HG03108 (cell line): ENCODE results near the gene CPXM2.
"Not testable (repeated sequence)": the region's sequence is repeated elsewhere in the genome, so short reads cannot be mapped to it uniquely, and the experiment has no call there.

ENCODE experiments used
- ATAC-seq: cut with Tn5 transposase; IDR thresholded peaks from one replicate; pipeline ENCODE4 v1.9.1; 2021; ENCODE audit warnings: moderate library complexity; ENCODE audit not compliant: unreplicated experiment

Gene CPXM2

DNA sequence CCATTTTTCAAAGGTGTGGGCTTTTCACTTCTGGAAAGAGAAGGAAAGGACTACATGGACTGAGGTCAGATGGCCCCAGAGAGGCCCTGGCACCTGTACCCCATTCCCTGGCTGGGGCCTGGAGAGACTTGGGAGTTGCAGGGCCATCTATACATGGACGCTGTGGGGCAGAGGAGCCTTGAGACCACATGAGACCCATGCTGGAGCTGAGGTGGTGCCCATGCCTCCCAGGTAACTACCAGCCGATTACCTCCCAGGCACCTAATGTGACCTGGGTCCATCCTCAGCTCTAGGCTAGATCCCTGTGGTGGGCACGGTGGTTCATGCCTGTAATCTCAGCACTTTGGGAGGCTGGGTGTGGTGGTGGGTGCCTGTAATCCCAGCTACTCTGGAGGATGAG lies 144.2 kb downstream of the CPXM2 start:
- no peak for ATAC-seq

DNA sequence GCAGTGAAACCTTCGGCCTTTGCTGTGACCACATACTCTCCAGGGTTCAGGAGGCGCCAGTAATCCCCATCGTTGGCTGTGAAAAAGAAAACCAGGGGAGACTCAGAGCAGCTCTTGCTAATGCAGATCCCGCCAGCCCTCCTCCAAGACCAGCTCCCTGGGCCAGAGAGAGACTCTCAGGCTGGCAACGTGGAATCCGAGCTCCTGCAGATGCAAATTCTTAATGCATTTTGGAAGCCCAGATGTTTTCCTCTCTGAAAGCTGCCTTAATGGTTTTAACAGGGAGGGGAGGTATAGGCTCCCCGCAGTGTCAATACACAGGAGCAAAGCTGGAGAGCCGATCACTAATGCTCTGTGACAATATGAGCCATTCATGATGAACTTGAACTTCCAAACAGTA lies 144.7 kb downstream of the CPXM2 start:
- ATAC-seq, result no peak

DNA sequence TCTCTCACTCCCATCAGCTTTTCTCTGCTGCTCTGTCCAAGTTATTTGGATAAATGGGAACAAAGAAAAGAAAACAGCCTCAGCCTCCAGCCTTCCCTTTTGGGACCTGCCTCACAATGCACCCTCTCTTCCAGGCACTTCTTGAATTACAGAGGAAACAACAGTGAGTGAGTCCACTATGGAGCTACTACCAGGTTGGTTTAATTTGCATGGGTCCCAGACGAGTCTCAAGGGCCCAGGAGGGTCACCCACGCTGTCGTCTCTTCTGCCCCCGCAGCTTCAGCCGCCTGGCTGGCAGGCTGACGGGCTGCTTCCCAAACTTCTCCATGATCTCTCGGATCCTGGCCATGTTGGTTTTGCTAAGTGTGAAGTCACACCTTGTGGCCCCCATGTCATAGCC lies 145.1 kb downstream of the CPXM2 start:
- ATAC-seq, result no peak

DNA sequence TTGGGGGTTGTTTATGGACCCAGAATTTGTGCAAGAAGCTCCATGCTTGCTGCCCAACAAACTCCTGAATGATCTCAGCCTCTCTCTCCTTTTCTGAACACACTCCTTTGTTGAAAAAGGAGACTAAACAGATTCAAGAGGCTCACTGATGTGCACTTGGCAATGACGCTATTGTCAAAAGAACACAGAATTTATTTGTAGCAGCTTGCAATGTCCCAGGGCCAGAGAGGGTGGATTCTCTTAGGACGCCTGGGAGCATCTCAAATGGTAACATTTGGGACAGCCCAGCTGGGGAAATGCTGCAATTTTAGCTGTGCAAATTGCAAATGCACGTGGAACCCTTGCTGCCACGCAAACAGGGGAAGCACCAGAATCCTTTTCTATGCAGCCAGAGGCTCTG lies 145.5 kb downstream of the CPXM2 start:
- no peak for ATAC-seq

DNA sequence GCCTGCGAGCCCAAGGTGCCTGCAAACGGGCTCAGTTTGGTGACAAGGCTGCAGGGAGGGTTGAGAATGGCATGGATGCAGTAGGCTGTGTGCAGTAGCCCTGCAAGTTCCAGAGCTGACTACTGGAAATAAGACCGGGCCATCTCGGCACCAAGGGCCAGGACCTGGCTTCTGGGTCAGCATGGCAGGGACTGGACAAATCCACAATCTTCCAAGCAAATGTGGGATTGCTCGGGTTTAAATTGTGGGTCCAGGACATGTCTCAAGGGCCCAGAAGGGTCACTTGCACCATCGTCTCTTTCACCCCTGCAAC lies 147.4 kb downstream of the CPXM2 start:
- ATAC-seq, result no peak

DNA sequence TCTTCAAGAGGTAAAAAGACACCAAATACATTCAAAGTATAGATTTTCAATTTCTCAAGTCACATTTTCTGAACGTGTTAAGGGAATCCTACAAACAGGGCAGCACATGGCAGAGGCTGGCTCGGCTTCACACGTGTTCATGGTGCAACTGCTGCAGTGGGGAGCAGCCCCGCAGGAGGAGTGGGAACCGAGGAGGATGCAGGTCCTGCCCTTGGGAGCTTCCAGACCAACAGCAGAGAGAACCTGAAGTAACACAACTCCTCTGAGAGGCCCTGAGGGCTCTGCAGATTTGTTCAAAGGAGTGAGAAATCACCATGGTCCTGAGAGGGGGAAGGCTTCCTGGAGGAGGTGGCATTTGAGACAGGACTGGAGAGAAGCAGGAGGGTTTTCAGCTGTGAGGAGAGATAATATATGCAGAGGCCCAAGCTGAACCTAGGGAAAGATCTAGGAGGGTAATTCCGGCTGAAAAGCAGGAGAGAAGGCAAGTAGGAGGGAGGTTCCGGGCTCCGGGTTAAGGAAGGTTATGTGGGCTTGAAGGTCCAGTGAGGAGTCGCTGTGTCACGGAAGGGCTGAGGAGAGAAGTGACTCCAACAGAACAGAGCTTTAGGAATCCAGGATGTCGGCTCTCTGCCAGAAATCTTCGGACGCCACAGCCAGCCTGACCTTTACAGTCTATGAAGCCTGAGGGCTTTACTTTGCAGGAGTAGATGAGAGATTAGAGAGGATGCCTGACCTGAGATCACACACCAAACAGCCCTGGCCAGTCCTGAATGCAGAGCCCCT lies 148.0 kb downstream of the CPXM2 start:
- ATAC-seq, result no peak

DNA sequence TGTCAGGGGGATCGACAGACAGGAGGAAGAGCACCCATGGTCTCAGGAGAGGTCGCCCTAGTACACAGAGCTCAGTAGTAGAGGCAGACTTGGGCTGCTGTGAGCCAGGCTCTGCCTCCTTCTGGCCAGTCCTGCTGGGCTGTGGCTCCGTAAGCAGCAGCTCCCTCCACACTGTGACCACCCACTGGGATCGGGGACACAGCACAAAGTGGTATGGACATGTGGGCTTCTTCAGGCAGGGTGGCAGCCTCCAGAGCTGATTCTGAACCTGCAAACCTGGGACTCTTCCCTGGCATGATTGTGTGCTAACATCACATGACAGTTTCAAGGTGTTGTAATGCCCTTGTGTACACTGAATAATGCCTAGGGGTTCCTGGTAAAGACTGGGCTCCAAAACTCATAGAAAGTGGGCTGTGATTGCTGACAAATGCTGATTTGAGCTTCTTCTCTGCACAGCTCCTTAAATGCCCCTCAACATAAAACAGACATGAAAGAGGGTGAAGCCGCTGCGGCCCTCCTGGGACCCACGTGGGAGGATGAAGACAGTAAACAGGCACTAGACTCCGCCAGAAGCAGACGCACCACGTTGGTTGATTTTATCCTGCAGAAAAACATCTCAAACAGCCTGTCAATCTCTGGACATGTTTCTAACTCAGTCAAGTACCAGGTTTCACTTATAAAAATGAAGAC lies 148.7 kb downstream of the CPXM2 start:
- no peak for ATAC-seq

DNA sequence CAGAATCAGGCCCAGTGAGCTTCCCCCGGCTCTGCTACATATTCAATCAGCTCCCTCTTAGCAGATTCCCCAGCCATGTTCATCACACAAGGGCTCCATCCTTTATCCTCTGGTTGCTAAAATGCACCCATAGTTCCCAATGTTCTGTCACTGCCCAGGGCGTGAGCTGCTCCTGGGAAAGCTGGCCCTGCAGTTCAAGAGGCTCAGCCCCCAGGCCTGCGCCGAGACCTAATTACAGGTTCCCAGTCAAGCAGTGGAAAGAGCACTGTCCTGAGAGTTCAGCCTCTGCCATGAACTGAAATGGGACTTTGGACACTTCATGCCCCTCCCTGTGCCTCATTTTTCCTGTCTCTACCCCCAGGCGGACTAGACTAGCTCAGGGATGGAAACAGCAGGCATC lies 149.9 kb downstream of the CPXM2 start:
- ATAC-seq, result no peak

DNA sequence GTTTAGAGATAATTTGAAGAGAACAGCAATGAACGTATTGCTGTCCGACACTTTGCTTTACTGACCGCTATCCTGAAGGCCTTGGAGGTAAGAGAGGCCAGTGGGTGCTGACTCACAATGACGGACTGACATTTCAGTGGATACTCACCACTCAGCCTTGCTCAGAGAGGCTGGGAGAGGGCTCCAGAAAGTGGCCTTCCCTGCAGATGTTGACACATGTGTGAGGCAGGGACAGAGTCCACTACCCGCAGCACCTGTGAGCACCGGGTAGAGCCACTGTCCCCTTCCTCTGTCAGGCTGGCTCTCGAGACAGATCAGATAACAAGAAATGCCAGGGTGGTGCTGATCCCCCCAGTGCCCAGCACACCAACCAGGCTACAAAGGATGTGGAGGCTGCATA lies 150.5 kb downstream of the CPXM2 start:
- ATAC-seq, result no peak

DNA sequence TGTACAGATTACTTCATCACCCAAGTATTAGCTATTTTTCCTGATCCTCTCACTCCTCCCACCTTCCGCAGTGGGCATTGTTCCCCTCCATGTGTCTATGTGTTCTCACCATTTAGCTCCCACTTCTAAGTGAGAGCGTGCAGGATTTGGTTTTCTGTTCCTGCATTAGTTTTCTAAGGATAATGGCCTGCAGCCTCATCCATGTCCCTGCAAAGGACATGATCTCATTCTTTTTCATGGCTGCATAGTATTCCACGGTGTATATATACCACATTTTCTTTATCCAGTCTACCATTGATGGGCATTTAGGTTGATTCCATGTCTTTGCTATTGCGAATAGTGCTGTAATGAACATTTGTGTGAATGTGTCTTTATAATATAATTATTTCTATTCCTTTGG lies 154.7 kb downstream of the CPXM2 start:
- not testable (repeated sequence) for ATAC-seq

DNA sequence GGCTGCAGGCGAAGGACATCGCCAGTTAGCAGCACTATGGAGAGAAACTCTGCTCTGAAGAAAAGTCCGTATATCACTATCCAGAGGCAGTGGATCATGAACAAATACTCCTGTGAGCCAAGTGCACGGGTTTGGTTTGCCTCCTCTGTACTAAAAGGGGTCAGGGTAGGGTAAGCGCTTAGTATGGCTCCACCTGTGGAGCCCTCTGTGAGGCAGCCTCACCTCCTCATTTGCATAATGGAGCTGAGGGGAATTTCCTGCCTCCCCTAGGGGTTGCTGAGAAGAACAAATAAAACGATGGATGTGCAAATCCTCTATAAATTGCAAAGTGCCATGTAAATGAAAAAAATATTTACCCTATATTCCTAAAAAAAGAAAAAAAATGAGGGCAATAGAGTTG lies 162.1 kb downstream of the CPXM2 start:
- ATAC-seq, result no peak

DNA sequence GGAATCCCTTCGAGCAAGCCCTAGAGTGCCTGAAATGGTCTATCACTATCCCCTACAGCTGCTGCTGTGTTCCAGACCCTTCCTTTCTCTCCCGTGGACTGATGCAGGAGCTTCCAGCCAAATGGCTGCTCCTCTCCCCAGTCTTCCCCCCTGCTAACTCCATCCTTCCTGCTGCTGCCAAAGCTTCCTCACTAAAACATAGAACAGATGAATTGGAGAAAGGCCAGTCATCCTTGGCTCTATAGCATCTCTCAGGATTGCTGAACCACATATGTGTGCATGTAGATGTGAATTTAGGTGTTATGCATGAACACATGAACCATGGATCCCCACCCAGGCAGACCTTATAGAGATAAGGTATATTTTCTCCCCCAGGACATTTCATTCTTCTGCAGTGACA lies 164.8 kb downstream of the CPXM2 start:
- no peak for ATAC-seq

DNA sequence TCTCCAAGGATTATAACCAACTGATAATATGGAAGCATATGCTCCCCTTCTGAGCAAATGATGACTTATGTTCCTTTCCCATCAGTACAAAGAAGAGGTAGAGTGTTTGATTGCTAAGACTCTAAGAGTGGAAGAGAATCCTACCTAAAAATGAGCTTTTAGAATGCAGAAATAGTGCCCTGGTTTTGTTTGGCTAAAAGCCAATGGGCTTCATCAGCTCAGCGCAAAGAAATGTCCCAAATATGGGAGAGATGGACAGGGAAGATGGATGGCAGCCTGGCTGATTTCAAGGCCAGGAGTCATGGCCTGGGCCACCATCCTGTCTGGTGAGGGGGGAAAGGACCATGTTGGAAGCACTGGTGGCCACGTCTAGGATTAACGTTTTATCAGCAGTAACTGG lies 165.2 kb downstream of the CPXM2 start:
- no peak for ATAC-seq

DNA sequence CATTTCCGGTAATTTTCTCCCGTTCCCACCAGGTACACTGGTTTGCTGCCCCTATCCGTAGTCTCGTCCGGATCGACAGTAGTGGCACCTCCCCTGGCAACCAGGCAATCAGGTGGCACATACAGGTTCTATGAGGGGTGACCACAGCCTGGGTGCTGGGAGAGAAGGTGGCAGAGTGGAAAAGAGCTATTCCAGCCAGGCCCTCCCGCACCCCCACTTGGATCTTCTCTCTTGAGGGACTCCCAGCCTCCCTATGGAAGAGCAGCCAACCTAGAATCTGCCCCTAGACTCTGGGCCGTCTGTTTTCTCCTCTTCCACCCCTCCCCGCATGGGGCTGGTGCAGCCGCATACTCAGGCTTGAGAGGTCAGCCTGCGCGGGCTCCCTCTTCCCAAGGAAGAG lies 166.9 kb downstream of the CPXM2 start:
- ATAC-seq, result no peak

DNA sequence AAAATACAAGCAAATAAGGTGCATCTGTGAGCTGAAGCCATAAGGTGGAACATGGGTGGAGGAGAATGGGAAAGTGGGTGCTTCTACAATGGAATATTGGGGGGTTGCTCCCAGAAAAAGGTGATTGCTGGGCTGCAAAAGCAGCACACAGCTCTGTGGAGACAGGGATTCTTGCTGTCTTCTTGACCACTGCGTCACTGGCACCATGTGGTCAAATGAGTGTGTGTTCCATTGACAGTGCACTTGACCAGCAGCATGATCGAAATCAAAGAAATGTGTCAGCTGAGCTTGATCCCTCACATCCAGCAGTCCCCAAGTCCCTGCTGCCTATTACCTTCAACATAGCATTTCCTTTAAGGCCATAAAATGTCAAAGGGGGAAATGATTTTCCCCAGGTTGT lies 169.3 kb downstream of the CPXM2 start:
- ATAC-seq, result no peak

DNA sequence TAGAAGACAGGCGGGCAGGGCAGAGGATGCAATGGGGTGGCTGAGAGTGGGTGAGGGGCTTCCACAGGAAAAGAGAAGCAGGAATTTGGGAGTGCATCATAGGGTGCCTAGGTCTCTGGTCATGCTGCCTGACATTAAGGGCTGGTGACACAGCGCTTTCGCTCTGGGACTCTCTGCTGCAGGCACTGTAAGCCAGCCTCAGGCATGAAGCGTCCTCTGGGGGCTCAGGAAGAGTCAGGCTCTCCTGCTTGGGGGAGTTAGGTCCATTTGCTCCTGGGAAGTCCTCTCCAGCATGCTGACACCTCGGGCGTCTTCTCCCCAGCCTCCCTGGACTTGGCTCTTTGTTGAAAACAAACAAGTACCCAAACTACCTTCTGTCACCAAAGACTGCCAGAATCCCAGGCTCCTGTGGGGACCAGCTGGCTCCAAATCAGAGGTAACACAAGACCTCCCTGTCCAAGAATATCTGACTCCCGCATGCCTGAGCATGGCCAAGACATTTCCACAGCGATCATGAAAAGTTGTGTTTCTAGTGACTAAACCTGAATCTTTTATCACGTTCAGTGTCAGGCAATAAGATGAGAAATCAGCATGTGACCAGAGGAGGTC lies 170.1 kb downstream of the CPXM2 start:
- ATAC-seq, result no peak

DNA sequence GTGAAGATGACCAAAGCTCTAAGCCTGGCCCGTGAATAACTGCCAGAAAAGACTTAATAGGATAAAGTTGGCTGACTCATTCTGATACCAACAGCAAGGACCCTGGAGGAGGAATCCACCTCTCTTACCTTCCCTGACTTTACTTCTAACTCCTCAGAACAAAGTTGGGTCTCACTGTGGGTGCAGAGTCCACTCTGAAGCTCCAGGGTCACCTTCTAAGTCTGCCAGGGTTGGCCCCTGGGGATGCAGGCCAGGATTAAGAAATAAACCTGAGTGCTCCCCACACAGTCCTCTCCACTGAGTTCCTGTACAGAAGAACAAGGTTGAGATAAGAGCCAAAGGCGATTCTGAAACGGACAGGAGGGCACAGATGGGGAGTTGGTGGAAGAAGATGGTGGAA lies 171.1 kb downstream of the CPXM2 start:
- ATAC-seq, result no peak

DNA sequence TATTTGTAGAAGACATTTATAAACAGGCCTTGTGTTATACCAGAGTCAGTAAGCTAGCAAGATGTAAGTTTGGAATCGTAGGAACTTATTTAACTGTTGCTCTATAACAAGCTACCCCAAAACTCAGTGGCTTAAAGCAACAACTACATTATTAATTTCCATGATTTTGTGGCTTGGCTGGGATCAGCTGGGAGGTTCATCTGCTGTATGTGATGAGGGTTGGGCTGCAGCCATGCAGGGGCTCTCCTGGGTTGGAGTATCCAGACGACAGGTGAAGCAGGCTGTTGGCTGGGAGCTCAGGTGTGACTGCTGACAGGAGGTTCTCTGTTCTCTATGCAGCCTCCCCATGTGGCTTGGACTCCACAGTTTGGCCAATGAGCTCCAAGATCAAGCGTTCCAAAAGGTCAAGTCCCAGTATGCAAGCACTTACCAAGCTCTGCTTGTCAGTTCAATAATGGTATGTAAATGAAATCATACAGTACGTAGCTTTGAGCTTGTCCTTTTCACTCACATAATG lies 173.0 kb downstream of the CPXM2 start:
- ATAC-seq, result no peak

DNA sequence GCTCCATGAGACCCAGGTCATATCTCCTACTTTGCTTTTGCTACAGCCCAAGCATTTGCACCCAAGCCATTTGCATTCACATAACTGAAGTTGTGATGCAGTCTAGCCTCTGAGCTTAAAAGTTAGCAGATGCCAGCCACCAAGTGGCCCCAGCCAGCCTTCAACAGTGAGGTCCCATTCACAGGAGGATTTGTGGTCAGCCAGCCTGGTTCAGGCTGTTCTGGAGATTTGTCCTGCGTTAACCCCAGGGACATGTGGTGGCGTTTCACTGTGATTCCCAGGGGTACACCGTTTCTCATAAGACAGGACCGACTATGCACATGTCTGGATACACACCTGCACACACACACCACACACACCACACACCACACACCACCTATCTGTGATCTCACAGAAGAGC lies 174.3 kb downstream of the CPXM2 start:
- no peak for ATAC-seq

DNA sequence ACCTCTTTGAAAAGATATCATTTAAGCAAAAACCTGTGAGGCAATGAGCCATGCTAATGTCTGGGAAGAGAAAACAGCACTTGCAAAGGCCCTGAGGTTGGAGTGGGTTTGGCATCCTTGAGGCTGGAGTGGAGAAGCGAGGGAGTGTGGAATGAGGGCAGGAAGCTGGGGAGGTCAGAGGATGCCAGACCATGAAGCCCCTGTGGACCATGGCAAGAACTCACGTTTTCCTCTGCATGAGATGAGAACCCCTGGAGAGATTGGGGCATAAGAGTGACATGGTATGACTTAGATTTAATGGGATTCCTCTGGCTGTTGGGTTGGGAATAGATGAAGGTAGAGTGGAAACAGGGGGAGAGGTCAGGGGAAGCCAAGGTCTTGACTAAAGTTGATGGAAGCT lies 176.1 kb downstream of the CPXM2 start:
- no peak for ATAC-seq

DNA sequence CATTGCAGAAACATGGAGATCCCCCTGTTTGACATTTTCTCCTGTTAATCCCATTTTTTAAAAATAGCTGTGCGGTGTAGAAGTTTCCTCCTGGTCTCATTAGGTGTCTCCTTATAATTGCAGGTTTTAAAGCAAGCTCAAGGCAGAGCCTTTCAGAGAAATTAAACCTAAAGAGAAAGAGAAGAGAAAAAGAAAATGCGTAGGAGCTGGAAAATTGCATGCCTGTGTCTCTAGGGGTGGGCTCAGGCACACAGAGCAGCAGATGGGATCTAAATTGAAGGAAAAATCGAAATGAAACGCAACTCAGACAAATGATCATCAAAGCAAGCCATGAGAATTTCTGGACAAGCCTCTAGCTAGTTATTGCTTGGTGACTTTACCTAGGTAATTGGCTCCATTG lies 185.4 kb downstream of the CPXM2 start:
- no peak for ATAC-seq

DNA sequence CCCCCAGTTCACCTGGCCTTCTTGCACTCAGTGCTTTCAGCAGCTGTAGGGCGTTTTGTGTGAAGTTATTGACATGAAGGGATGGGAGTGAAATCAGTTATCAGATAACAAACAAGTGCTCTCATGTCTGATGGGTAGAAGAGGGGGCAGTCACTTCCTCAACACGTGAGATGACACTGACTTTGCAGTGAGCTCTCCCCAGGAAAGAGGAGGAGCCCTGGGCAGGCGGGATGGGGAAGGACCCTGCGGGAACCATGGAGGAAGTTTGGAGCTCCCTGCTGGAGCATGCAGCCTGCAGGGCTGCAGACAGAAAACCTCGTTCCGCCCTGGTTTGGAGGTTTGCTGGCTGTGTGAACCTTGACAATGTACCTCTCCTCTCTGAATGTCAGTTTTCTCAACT lies 186.8 kb downstream of the CPXM2 start:
- ATAC-seq, result no peak
